HFFc6 (cell line): ENCODE results near the gene TTLL8. TPM values are rescaled to one million over a fixed set of nuclear protein-coding genes. Genes with fewer than 3 reads are reported as not detected.

Source experiments
- DNase-seq: peaks from one replicate; pipeline ENCODE4 v3.0.0-alpha.2; 2018
- H3K27ac Mint-ChIP-seq: 2 replicates; pipeline ENCODE4 v1.8.0; 2020; ENCODE audit warnings: mild to moderate bottlenecking, mixed read lengths
- H3K27me3 Mint-ChIP-seq: 2 replicates; pipeline ENCODE4 v1.8.0; 2021; ENCODE audit warnings: mild to moderate bottlenecking, moderate library complexity, mixed read lengths; ENCODE audit not compliant: insufficient read depth
- H3K36me3 Mint-ChIP-seq: 2 replicates; pipeline ENCODE4 v1.8.0; 2021; ENCODE audit warnings: low read depth, mixed read lengths
- H3K4me1 Mint-ChIP-seq: 2 replicates; pipeline ENCODE4 v1.8.0; 2020; ENCODE audit warnings: low read depth, mixed read lengths
- H3K4me3 Mint-ChIP-seq: 2 replicates; pipeline ENCODE4 v1.8.0; 2020; ENCODE audit warnings: mild to moderate bottlenecking, moderate library complexity, mixed read lengths
- H3K9me3 Mint-ChIP-seq: 2 replicates; pipeline ENCODE4 v1.8.0; 2020; ENCODE audit warnings: mild to moderate bottlenecking, mixed read lengths
- CTCF ChIP-seq: fragments of 200-600 bp; sonication (generic); IDR thresholded peaks from 2 replicates; pipeline ENCODE4 v1.5.0; 2021; ENCODE audit warnings: antibody characterized with exemption, mild to moderate bottlenecking
- total RNA-seq, 6 experiments: library from RNA; stranded (reverse); fragmentation: NEBNext Ultra II Directional; extraction: Animal tissue kit (Norgen Biotek cat#: 25700); gene quantifications; 2 replicates in 1 of 6; 3 replicates in 5 of 6; pipeline ENCODE4 v1.2.3, GENCODE V29; 2021

Gene TTLL8
- total RNA-seq, 6 experiments from 2014 or later: not detected

DNA sequence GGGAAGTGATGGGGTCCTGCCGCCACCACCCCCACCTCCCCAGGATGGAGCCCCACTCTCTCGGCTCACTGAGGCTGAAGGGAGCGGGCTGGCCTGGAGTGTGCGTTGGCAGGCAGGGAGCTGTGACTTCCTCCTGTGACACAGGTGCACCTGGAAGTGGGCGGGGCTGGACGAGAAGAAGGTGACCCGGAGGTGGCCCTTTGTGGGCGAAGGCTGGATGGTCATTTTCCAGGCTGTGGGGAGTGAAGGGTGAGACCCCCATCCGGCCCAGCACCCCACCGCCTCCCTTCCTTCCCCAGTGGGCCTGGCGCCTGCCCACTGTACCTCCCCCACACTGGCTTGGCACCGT lies 60.9 kb downstream of the TTLL8 start:
- DNase-seq: no peak
- Mint-ChIP-seq H3K9me3 (no peaks in the 10 kb centered on the region), H3K27me3 (peaks cover 3% of the 10 kb centered on the region), H3K36me3 (no peaks in the 10 kb centered on the region), H3K27ac (no peak overlapping the region), H3K4me1 (no peaks in the 10 kb centered on the region), H3K4me3 (no peak overlapping the region)
- no peak for TF ChIP-seq CTCF

DNA sequence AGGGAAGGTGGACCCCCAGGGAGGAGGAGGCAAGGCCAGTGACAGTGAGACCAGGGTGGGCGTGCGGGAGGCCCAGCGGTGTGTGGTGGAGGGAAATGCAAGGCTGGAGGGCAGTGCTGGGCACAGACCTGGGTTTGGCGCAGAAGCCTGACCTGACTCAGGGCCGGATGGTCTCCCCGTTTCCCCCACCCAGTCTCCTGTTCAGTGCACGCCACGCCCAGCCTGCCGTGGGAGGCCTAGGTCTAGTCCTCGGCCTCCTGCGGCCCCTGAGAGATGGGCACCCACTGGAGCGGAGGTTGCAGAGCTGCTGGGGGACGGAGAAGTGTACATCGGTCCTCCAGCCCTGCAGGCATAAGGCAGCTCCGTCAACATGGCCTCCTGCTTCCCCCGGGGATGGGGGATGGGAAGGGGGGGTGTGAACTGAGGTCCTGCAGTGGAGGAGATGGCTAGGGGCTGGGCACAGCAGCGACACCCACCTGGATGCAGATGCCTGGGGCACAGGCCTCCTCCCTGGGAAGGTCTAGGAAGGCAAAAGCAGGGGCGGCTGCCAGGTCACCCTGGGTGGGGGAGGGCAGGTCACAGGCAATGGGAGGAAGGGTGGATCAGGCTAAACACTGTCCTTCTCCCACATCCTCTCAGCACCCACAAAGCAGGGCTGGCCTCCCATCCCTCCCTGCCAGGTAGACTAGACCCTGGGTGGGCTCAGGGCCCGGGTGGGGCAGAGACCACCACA lies 61.4 kb downstream of the TTLL8 start:
- TF ChIP-seq CTCF: no peak
- DNase-seq: no peak
- Mint-ChIP-seq H3K9me3 (no peaks in the 10 kb centered on the region), H3K27me3 (peaks cover 3% of the 10 kb centered on the region), H3K36me3 (no peaks in the 10 kb centered on the region), H3K27ac (no peak overlapping the region), H3K4me3 (no peak overlapping the region), H3K4me1 (no peaks in the 10 kb centered on the region)

DNA sequence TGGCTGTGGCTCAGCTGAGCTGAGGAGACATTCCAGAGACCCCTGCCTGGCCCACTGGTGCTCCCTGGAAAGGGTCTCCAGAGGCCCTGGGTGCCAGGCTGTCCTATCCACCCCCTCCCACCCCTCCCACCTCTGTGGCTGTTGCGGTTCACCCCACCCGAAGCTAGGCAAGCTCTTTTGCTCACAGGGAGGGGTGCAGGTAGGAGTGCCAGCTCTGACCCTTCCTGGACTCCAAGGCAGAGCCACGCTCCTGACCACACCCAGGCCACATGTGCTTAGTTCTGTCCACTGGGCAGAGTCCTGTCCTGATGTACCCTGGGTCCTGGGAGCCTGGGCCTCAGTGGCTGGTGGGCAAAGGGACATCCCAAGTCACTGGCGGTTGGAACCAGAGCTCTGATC lies 62.0 kb downstream of the TTLL8 start:
- DNase-seq: no peak
- H3K9me3 Mint-ChIP-seq: peaks cover 3% of the 10 kb centered on the region; the same call in 1 of the 2 replicates
- no peaks in the 10 kb centered on the region for H3K4me1 Mint-ChIP-seq
- H3K27ac Mint-ChIP-seq: no peak overlapping the region
- H3K36me3 Mint-ChIP-seq: 0 out of 2 replicates have a peak, but pooled peaks cover 2% of the 10 kb centered on the region
- H3K27me3 Mint-ChIP-seq: peaks cover 3% of the 10 kb centered on the region
- no peak overlapping the region for H3K4me3 Mint-ChIP-seq
- TF ChIP-seq CTCF: no peak

DNA sequence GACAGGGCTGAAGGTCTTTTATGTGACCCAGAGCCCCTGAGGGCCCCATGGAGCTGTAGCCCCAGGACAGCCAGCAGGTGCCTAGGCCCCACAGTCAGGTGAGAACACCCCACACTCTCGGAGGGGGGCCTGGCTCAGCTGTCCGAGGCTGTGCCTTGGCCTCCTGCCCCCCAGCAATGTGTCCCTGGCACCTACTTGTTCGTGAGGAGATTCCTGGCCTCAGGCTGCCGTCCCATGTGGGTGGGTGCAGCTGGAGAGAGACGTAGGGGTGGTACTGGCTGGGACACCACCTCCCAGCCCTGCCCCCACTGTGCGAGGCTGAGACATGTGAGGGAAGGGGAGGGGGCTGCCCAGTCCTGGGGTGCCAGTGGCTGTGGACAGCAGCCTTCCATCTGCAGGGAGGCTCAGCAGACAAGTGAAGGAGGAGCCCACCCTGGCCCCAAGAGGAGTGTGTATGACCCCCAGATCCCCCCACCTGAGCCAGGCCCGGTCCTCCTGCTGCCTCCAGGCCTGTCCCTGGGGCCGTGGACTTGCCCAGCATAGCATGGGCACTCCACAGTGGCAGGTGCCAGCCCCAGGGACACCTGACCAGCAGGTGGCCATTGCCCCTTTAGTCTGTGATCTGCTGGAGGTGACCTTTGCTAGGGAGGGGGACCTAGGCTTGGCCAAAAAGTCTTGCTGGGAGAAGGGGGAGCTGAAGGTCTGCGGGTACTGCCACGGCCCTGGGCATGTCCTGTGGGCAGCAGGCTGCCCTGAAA lies 62.6 kb downstream of the TTLL8 start:
- Mint-ChIP-seq H3K27ac (no peak overlapping the region), H3K4me1 (no peaks in the 10 kb centered on the region), H3K27me3 (peaks cover 8% of the 10 kb centered on the region), H3K4me3 (no peak overlapping the region), H3K9me3 (peaks cover 9% of the 10 kb centered on the region), H3K36me3 (0 out of 2 replicates have a peak, but pooled peaks cover 8% of the 10 kb centered on the region)
- DNase-seq: no peak
- TF ChIP-seq CTCF: no peak

GRCh38 chr22:49995041-49995360 lies 63.1 kb downstream of the TTLL8 start:
- no peak for TF ChIP-seq CTCF
- Mint-ChIP-seq H3K27me3 (peaks cover 11% of the 10 kb centered on the region), H3K4me3 (no peak overlapping the region), H3K9me3 (peaks cover 14% of the 10 kb centered on the region), H3K27ac (no peak overlapping the region), H3K4me1 (no peaks in the 10 kb centered on the region), H3K36me3 (0 out of 2 replicates have a peak, but pooled peaks cover 11% of the 10 kb centered on the region)
- no peak for DNase-seq
